A549 (cell line): Measurements from ENCODE around the gene AP3B1. TPM values are rescaled to one million over a fixed set of nuclear protein-coding genes. Genes with fewer than 3 reads are reported as not detected.

Experiments
- ATAC-seq, 2 experiments: fragments of 200-7000 bp in 1 of 2; fragments of >200 bp in 1 of 2; cut with Nextera tagmentation in 1 of 2; cut with Tn5 transposase in 1 of 2; 3 replicates each; pipeline versions ENCODE4 v1.8.0 to v1.9.1; 2018 to 2020; ENCODE audit warnings: mild to moderate bottlenecking in 1 of 2, moderate library complexity in 1 of 2
- CTCF ChIA-PET: fragments of 300-600 bp; sonication (Branson Sonifier 250); formaldehyde crosslinking; extraction: SDS; loops from one replicate; lab custom pipeline; 2021; ENCODE audit warnings: antibody characterized with exemption, inconsistent platforms; lab: Yijun Ruan, JAX
- POLR2A ChIA-PET: fragments of 350-600 bp; formaldehyde crosslinking; extraction: SDS; loops from one replicate; lab custom pipeline; 2021; ENCODE audit warnings: antibody characterized with exemption, inconsistent platforms; lab: Yijun Ruan, JAX
- DNase-seq, 2 experiments: peaks; one replicate each; pipeline versions ENCODE4 v3.0.0 to v3.0.0-alpha.2; 2011 to 2016; ENCODE audit warnings: low read depth in 1 of 2, low spot score in 1 of 2
- FAIRE-seq: peaks from 2 replicates; lab custom pipeline; 2011; peaks lifted over from hg19 to GRCh38; lab: Jason Lieb, UNC
- H3K27ac ChIP-seq, 2 experiments: fragments of >200 bp; sonication (Bioruptor Twin); formaldehyde crosslinking; 3 replicates each; pipeline ENCODE4 v1.5.1; 2016 to 2017
- H3K4me1 ChIP-seq: fragments of >200 bp; sonication (Bioruptor Twin); formaldehyde crosslinking; 3 replicates; pipeline ENCODE4 v1.6.1; 2016
- H3K4me2 ChIP-seq: fragments of >200 bp; sonication (Bioruptor Twin); formaldehyde crosslinking; 3 replicates; pipeline ENCODE4 v1.6.1; 2016
- H3K4me3 ChIP-seq: fragments of >200 bp; sonication (Bioruptor Twin); formaldehyde crosslinking; 3 replicates; pipeline ENCODE4 v1.5.1; 2016
- H3K9me3 ChIP-seq: fragments of >200 bp; sonication (Bioruptor Twin); formaldehyde crosslinking; 3 replicates; pipeline ENCODE4 v1.6.1; 2016
- BHLHE40 ChIP-seq: IDR thresholded peaks from 2 replicates; pipeline ENCODE4 v1.6.1; 2012; ENCODE audit warnings: low read depth, low read length, inconsistent platforms
- CHD2 ChIP-seq: fragments of 150-350 bp; IDR thresholded peaks from 2 replicates; pipeline ENCODE4 v1.6.1; 2014; ENCODE audit warnings: low read length; ENCODE audit not compliant: partially characterized antibody
- CHD4 ChIP-seq: fragments of 200-600 bp; sonication (generic); IDR thresholded peaks from 2 replicates; pipeline ENCODE4 v1.6.1; 2016; ENCODE audit warnings: antibody characterized with exemption, mild to moderate bottlenecking, borderline replicate concordance
- EHF ChIP-seq: fragments of 250-450 bp; sonication (Bioruptor Pico); IDR thresholded peaks from 2 replicates; pipeline ENCODE4 v1.5.0; 2020; ENCODE audit warnings: mild to moderate bottlenecking
- EHMT2 ChIP-seq: fragments of 200-600 bp; sonication (generic); IDR thresholded peaks from 2 replicates; pipeline ENCODE4 v1.6.1; 2016; ENCODE audit warnings: antibody characterized with exemption, low read depth, mild to moderate bottlenecking, moderate library complexity
- EP300 ChIP-seq, 2 experiments: fragments of >200 bp; sonication (Bioruptor Twin); formaldehyde crosslinking; IDR thresholded peaks; 2 replicates in 1 of 2; 3 replicates in 1 of 2; pipeline ENCODE4 v1.6.1; 2016 to 2017
- FOSL2 ChIP-seq, 2 experiments: fragments of 450-650 bp in 1 of 2; fragments of >200 bp in 1 of 2; sonication (Bioruptor Twin) in 1 of 2; formaldehyde crosslinking; IDR thresholded peaks; 2 replicates each; pipeline versions ENCODE4 v1.5.0 to v1.6.1; 2016 to 2020; ENCODE audit warnings: mild to moderate bottlenecking in 1 of 2, moderate library complexity in 1 of 2
- JUN ChIP-seq, 2 experiments: fragments of >200 bp; sonication (Bioruptor Twin); formaldehyde crosslinking; IDR thresholded peaks; 2 replicates in 1 of 2; 3 replicates in 1 of 2; pipeline ENCODE4 v1.6.1; 2016 to 2017
- KDM1A ChIP-seq: fragments of 200-600 bp; sonication (generic); IDR thresholded peaks from 2 replicates; pipeline ENCODE4 v1.6.1; 2016; ENCODE audit warnings: low read depth, mild to moderate bottlenecking
- KDM5A ChIP-seq: fragments of 200-600 bp; sonication (generic); IDR thresholded peaks from 2 replicates; pipeline ENCODE4 v1.6.1; 2016; ENCODE audit warnings: antibody characterized with exemption, mild to moderate bottlenecking
- MAFK ChIP-seq: fragments of 450-650 bp; IDR thresholded peaks from 2 replicates; pipeline ENCODE4 v1.6.1; 2014; ENCODE audit not compliant: partially characterized antibody
- MYC ChIP-seq: IDR thresholded peaks from 2 replicates; pipeline ENCODE4 v1.6.1; 2012; ENCODE audit warnings: mild to moderate bottlenecking, inconsistent platforms, low read length, improper control_type of control experiment, borderline replicate concordance
- NFE2L2 ChIP-seq: fragments of 150-350 bp; conservative IDR thresholded peaks from 2 replicates; pipeline ENCODE4 v1.6.1; 2014; ENCODE audit warnings: low read length
- NPAS2 ChIP-seq: fragments of 250-450 bp; sonication (Bioruptor Pico); IDR thresholded peaks from 2 replicates; pipeline ENCODE4 v1.8.0; 2022; ENCODE audit warnings: mild to moderate bottlenecking, moderate library complexity, borderline replicate concordance
- NR3C1 ChIP-seq: fragments of >200 bp; sonication (Bioruptor Twin); formaldehyde crosslinking; IDR thresholded peaks from 3 replicates; pipeline ENCODE4 v1.6.1; 2017
- RCOR1 ChIP-seq: fragments of 150-350 bp; IDR thresholded peaks from 2 replicates; pipeline ENCODE4 v1.6.1; 2014; ENCODE audit warnings: antibody characterized with exemption, low read length, low read depth
- SMC3 ChIP-seq: fragments of >200 bp; sonication (Bioruptor Twin); formaldehyde crosslinking; IDR thresholded peaks from 3 replicates; pipeline ENCODE4 v1.6.1; 2018; ENCODE audit warnings: inconsistent platforms
- SREBF2 ChIP-seq: fragments of 450-650 bp; IDR thresholded peaks from 2 replicates; pipeline ENCODE4 v1.6.1; 2014; ENCODE audit warnings: mild to moderate bottlenecking, moderate library complexity
- TFCP2L1 ChIP-seq: fragments of 250-450 bp; sonication (Bioruptor Pico); IDR thresholded peaks from 2 replicates; pipeline ENCODE4 v1.5.0; 2021; ENCODE audit warnings: mild to moderate bottlenecking
- ZC3H11A ChIP-seq: fragments of 450-650 bp; IDR thresholded peaks from 2 replicates; pipeline ENCODE4 v1.6.1; 2014; ENCODE audit warnings: antibody characterized with exemption, mild to moderate bottlenecking
- ZNF302 ChIP-seq: fragments of 250-450 bp; sonication (Bioruptor Pico); IDR thresholded peaks from 2 replicates; pipeline ENCODE4 v1.9.0; 2021; ENCODE audit warnings: inconsistent platforms, mild to moderate bottlenecking, moderate library complexity
- ZSCAN20 ChIP-seq: fragments of 250-450 bp; sonication (Bioruptor Pico); IDR thresholded peaks from 2 replicates; pipeline ENCODE4 v1.8.0; 2022; ENCODE audit warnings: mild to moderate bottlenecking, moderate library complexity
- WGBS: methylation state at CpG from one replicate; pipeline ENCODE4 v1.1.6; 2017; ENCODE audit errors: missing lambda C conversion rate; 5-methylcytosine and 5-hydroxymethylcytosine counted together
- polyA plus RNA-seq, 4 experiments: library from polyadenylated mRNA; depleted of rRNA in 3 of 4; stranded (reverse); fragments of >200 nt; fragmentation: RNase III in 1 of 4; extraction: RNeasy Plus Mini Kit Qiagen cat#74134 plus additional on column Dnase treatment in 1 of 4; gene quantifications; 2 replicates in 3 of 4; 3 replicates in 1 of 4; pipeline ENCODE4 v1.2.3, GENCODE V29; 2011 to 2017
- TF ChIP-seq, protein P1 (sequence below): IDR thresholded peaks from 2 replicates; pipeline ENCODE4 v1.6.1; 2012
- TF ChIP-seq, protein P2 (sequence below): fragments of >200 bp; sonication (Bioruptor Twin); formaldehyde crosslinking; IDR thresholded peaks from 3 replicates; pipeline ENCODE4 v1.5.1; 2016
- TF ChIP-seq, protein P3 (sequence below): IDR thresholded peaks from 2 replicates; pipeline ENCODE4 v1.6.1; 2012
- TF ChIP-seq, protein P4 (sequence below): IDR thresholded peaks from 2 replicates; pipeline ENCODE4 v1.6.1; 2012; ENCODE audit warnings: low read depth, borderline replicate concordance

AP3B1 gene
- polyA plus RNA-seq, 2 of the 4 experiments (the other 2 are of a cell fraction), result 52.4 to 70.5 TPM

DNA sequence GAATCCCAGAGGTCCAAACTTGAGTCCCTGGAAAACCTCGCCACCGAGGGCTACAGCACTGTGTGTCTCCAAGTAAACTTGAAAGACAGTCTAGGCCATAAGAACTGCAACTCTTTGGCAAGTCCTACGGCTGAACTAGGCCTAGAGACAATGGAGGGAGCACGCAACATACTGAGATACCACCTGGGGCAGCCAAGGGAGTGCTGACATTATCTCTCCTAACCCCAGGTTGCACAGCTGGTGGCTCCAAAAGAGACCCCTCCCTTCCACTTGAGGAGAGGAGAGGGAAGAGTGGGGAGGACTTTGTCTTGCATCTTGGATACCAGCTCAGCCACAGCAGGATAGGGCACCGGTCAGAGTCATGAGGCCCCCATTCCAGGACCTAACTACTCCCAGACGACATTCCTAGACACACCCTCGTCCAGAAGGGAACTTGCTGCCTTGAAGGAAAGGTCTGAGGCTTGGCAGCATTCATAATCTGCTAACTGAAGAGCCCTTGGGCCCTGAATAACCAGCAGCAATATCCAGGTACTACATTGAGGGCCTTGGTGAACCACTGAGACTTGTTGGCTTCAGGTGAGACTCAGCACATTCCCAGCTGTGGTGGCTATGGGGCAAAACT, 42.7 kb downstream of the AP3B1 start:
- Histone ChIP-seq H3K9me3 (peaks cover 7% of the 10 kb centered on the region; the same call in 1 of the 3 replicates), H3K27ac (no peak overlapping the region), H3K4me3 (no peak overlapping the region), H3K4me1 (no peaks in the 10 kb centered on the region), H3K4me2 (no peak overlapping the region)
- whole genome bisulfite sequencing, result 86% methylated on average over 7 of the region's 7 CpGs
- POLR2A ChIA-PET, result no interaction called here
- no peak for TF ChIP-seq NPAS2 (CRISPR knock-in tag)
- no peak for TF ChIP-seq ZNF302 (CRISPR knock-in tag)
- TF ChIP-seq MAFK, result no peak
- TF ChIP-seq BHLHE40, result no peak
- no peak for TF ChIP-seq ZC3H11A
- no peak for TF ChIP-seq FOSL2 (IDR thresholded peaks at IDR 0.05)
- no peak for TF ChIP-seq FOSL2 (CRISPR knock-in tag; IDR thresholded peaks at IDR 0.05)
- no peak for TF ChIP-seq NR3C1
- no peak for TF ChIP-seq SREBF2
- TF ChIP-seq EHF (CRISPR knock-in tag), result no peak
- no peak for TF ChIP-seq CHD2
- TF ChIP-seq RCOR1, result no peak
- TF ChIP-seq TFCP2L1, result no peak
- TF ChIP-seq CHD4, result no peak
- TF ChIP-seq, protein P1, sequence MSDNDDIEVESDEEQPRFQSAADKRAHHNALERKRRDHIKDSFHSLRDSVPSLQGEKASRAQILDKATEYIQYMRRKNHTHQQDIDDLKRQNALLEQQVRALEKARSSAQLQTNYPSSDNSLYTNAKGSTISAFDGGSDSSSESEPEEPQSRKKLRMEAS, result no peak
- no peak for TF ChIP-seq KDM5A
- TF ChIP-seq SMC3, result no peak
- TF ChIP-seq, protein P2, sequence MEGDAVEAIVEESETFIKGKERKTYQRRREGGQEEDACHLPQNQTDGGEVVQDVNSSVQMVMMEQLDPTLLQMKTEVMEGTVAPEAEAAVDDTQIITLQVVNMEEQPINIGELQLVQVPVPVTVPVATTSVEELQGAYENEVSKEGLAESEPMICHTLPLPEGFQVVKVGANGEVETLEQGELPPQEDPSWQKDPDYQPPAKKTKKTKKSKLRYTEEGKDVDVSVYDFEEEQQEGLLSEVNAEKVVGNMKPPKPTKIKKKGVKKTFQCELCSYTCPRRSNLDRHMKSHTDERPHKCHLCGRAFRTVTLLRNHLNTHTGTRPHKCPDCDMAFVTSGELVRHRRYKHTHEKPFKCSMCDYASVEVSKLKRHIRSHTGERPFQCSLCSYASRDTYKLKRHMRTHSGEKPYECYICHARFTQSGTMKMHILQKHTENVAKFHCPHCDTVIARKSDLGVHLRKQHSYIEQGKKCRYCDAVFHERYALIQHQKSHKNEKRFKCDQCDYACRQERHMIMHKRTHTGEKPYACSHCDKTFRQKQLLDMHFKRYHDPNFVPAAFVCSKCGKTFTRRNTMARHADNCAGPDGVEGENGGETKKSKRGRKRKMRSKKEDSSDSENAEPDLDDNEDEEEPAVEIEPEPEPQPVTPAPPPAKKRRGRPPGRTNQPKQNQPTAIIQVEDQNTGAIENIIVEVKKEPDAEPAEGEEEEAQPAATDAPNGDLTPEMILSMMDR, result no peak
- TF ChIP-seq MYC, result no peak
- no peak for TF ChIP-seq JUN (IDR thresholded peaks at IDR 0.05)
- CTCF ChIA-PET, result no interaction called here
- FAIRE-seq, result no peak
- no peak; a peak in 1 of 6 replicates for ATAC-seq
- DNase-seq, result no peak

DNA sequence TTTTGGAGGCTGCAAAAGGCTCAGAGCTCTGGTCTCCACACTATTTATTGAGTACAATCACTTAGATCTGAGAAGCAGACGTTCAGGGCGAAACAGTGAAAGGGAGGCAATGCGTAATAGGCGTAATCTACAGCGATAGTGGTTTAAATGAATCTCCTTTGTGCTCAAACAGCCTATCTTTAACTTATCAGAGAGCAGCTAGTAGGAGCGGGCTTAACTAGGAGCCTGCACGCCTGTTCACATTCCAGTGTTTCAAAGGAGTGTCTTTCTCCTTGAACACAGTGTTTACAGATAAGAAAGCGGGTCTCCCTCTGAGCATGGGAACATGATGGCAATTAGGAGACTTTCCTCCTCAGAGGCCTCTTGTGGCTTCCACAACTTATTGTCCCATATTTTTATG, 49.4 kb downstream of the AP3B1 start:
- ATAC-seq (no peak), DNase-seq (no peak), FAIRE-seq (no peak)
- TF ChIP-seq SMC3 (no peak), EHMT2 (no peak), NFE2L2 (no peak), KDM1A (no peak), EP300 (IDR thresholded peaks at IDR 0.05) (no peak), ZSCAN20 (CRISPR knock-in tag) (no peak), BHLHE40 (no peak)
- TF ChIP-seq, protein P3, sequence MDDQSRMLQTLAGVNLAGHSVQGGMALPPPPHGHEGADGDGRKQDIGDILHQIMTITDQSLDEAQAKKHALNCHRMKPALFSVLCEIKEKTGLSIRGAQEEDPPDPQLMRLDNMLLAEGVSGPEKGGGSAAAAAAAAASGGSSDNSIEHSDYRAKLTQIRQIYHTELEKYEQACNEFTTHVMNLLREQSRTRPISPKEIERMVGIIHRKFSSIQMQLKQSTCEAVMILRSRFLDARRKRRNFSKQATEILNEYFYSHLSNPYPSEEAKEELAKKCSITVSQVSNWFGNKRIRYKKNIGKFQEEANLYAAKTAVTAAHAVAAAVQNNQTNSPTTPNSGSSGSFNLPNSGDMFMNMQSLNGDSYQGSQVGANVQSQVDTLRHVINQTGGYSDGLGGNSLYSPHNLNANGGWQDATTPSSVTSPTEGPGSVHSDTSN, result no peak
- TF ChIP-seq, protein P4, sequence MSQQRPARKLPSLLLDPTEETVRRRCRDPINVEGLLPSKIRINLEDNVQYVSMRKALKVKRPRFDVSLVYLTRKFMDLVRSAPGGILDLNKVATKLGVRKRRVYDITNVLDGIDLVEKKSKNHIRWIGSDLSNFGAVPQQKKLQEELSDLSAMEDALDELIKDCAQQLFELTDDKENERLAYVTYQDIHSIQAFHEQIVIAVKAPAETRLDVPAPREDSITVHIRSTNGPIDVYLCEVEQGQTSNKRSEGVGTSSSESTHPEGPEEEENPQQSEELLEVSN, result no peak
- ChIA-PET POLR2A (no interaction called here), CTCF (interaction anchor here (0.9 to 1.6 kb wide), 2 partner anchors 9 to 23 kb away, joined by 3 read pairs; no protein-coding TSS in a partner anchor)
- no peak overlapping the region for H3K27ac ChIP-seq
- WGBS, result 96% methylated on average over 8 of the region's 8 CpGs
- no peak overlapping the region for H3K4me2 ChIP-seq
- no peak overlapping the region for H3K4me3 ChIP-seq
- H3K4me1 ChIP-seq, result peaks cover 10% of the 10 kb centered on the region; the same call in 1 of the 3 replicates
- no peaks in the 10 kb centered on the region for H3K9me3 ChIP-seq
